ENCODE data around the gene PRDM5.

DNA sequence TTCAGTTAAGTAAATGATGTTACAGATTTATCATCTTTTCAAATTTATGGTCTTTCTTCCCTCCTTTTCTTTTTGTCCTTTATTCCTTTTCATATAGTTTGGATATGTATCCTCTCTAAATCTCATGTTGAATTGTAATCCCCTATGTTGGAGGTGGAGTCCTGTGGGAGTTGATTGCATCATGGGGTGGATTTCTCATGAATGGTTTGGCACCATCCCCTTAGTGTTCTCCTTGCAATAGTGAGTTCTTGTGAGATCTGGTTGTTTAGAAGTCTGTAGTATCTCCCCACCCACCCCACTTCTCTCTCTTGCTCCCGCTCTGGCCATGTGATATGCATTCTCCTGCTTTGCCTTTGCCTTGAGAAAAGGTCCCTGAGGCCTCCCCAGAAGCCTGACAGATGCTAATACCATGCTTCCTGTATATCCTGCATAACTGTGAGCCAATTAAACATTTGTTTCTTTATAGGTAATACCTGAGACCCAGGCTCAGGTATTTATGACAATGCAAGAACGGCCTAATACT lies 236.7 kb downstream of the PRDM5 start:
- TF ChIP-seq, protein P1, sequence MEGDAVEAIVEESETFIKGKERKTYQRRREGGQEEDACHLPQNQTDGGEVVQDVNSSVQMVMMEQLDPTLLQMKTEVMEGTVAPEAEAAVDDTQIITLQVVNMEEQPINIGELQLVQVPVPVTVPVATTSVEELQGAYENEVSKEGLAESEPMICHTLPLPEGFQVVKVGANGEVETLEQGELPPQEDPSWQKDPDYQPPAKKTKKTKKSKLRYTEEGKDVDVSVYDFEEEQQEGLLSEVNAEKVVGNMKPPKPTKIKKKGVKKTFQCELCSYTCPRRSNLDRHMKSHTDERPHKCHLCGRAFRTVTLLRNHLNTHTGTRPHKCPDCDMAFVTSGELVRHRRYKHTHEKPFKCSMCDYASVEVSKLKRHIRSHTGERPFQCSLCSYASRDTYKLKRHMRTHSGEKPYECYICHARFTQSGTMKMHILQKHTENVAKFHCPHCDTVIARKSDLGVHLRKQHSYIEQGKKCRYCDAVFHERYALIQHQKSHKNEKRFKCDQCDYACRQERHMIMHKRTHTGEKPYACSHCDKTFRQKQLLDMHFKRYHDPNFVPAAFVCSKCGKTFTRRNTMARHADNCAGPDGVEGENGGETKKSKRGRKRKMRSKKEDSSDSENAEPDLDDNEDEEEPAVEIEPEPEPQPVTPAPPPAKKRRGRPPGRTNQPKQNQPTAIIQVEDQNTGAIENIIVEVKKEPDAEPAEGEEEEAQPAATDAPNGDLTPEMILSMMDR (optimal IDR thresholded peaks at IDR 0.05 in 1 of 3, IDR thresholded peaks at IDR 0.05 in 1 of 3, conservative IDR thresholded peaks at IDR 0.05 in 1 of 3; ENCODE audit: extremely low read depth in 1 of 3, insufficient read depth in 2 of 3, low read length in 3 of 3): no peak
- TF ChIP-seq EZH2 (IDR thresholded peaks at IDR 0.05; ENCODE audit: low read length): no peak

All from keratinocyte (primary cell).